Measurements from ENCODE around the gene SNX9. TPM values are rescaled to one million over a fixed set of nuclear protein-coding genes. Genes with fewer than 3 reads are reported as not detected.

The SNX9 gene
- total and polyA plus RNA-seq, 2 of the 4 experiments (the other 2 are of a cell fraction) = 35.3 to 41.2 TPM

- BruUV-seq (replicated peaks) = no TSS peak
- H2BK120ac ChIP-seq (ENCODE audit: low read depth, low read length) = no peak overlapping the region
- H3K56ac ChIP-seq (ENCODE audit: extremely low read depth, insufficient read depth, low read length) = no peak overlapping the region
- dilution Hi-C loops (cut with HindIII; ENCODE audit: low sequenced_read_pairs, unreplicated experiment) (no loop called here), intact Hi-C loops (cut with micrococcal nuclease) (no loop called here), in situ Hi-C loops (cut with MboI; ENCODE audit: low sequenced_read_pairs) (no loop called here)
- no peak overlapping the region for H2AFZ ChIP-seq (replicated peaks; ENCODE audit: low read length, poor library complexity)
- H2BK5ac ChIP-seq (ENCODE audit: low read depth, low read length, poor library complexity, severe bottlenecking) = no peak overlapping the region
- peaks cover 55% of the 10 kb centered on the region for H3K36me3 ChIP-seq (ENCODE audit: control insufficient read depth, insufficient read depth, low read length)
- no peak overlapping the region for H3K14ac ChIP-seq (replicated peaks; ENCODE audit: low read depth, low read length)
- H3K9me3 ChIP-seq (ENCODE audit: control insufficient read depth, insufficient read depth, low read length) = no peaks in the 10 kb centered on the region
- DNase-seq (no peak), ATAC-seq (ENCODE audit: low read depth) (no peak)
- no peak overlapping the region for H3K4ac ChIP-seq (ENCODE audit: low read depth, low read length)
- ChIA-PET CTCF (no interaction called here), POLR2A (ENCODE audit: unreplicated experiment) (no interaction called here)
- H3K27ac ChIP-seq (ENCODE audit: insufficient read depth, low read length) = no peak overlapping the region
- H4K8ac ChIP-seq (ENCODE audit: low read depth in 2 of 2, low read length in 2 of 2) = no peak overlapping the region
- no peak overlapping the region for H3K9ac ChIP-seq (ENCODE audit: low read depth, low read length)
- H3K18ac ChIP-seq (ENCODE audit: low read depth, low read length) = no peak overlapping the region
- H3K4me2 ChIP-seq (ENCODE audit: low read depth, low read length) = no peak overlapping the region
- H3K23ac ChIP-seq (ENCODE audit: low read depth, low read length) = no peak overlapping the region
- no peak overlapping the region for H2AK9ac ChIP-seq (replicated peaks; ENCODE audit: low read depth, low read length, poor library complexity)
- H3K79me1 ChIP-seq (ENCODE audit: low read depth in 1 of 2, low read length in 2 of 2) = peaks cover 12 to 23% of the 10 kb centered on the region in 2 experiments; a peak in 3 of 4 replicates
- H4K5ac ChIP-seq (ENCODE audit: low read depth, low read length) = no peak overlapping the region
- H3K9me1 ChIP-seq (ENCODE audit: insufficient read depth, low read length) = peaks cover 5% of the 10 kb centered on the region; the same call in 1 of the 2 replicates
- no peak overlapping the region for H4K91ac ChIP-seq (ENCODE audit: insufficient read depth, low read depth, low read length)
- no peaks in the 10 kb centered on the region for H3K4me1 ChIP-seq (ENCODE audit: control insufficient read depth, insufficient read depth, low read length)
- H2BK20ac ChIP-seq (ENCODE audit: low read depth, low read length) = no peak overlapping the region
- no peaks in the 10 kb centered on the region for H4K20me1 ChIP-seq (ENCODE audit: insufficient read depth, low read length)
- H2AK5ac ChIP-seq (ENCODE audit: low read depth, low read length) = no peak overlapping the region
- no peak overlapping the region for H2BK15ac ChIP-seq (ENCODE audit: low read depth, low read length)
- TF ChIP-seq FOS (IDR thresholded peaks at IDR 0.05; ENCODE audit: low read depth, low read length) (no peak), USF2 (IDR thresholded peaks at IDR 0.05; ENCODE audit: low read depth, low read length) (no peak), CHD1 (IDR thresholded peaks at IDR 0.05; ENCODE audit: low read depth, low read length) (no peak), SMC3 (IDR thresholded peaks at IDR 0.05; ENCODE audit: low read depth, low read length) (no peak), CEBPB (IDR thresholded peaks at IDR 0.05; ENCODE audit: low read depth, low read length) (no peak), BHLHE40 (IDR thresholded peaks at IDR 0.05; ENCODE audit: low read depth, low read length) (no peak), RAD21 (IDR thresholded peaks at IDR 0.05; ENCODE audit: low read length) (no peak), RFX5 (IDR thresholded peaks at IDR 0.05; ENCODE audit: low read depth, low read length) (no peak), MAFK (IDR thresholded peaks at IDR 0.05; ENCODE audit: low read depth, low read length) (no peak), NFE2L2 (IDR thresholded peaks at IDR 0.05; ENCODE audit: low read depth, low read length) (no peak), POLR2A (IDR thresholded peaks at IDR 0.05; ENCODE audit: low read depth, low read length) (no peak), MAZ (IDR thresholded peaks at IDR 0.05; ENCODE audit: borderline replicate concordance, low read depth, low read length) (no peak), MXI1 (IDR thresholded peaks at IDR 0.05; ENCODE audit: borderline replicate concordance, low read depth, low read length) (no peak)
- TF ChIP-seq, protein P1, sequence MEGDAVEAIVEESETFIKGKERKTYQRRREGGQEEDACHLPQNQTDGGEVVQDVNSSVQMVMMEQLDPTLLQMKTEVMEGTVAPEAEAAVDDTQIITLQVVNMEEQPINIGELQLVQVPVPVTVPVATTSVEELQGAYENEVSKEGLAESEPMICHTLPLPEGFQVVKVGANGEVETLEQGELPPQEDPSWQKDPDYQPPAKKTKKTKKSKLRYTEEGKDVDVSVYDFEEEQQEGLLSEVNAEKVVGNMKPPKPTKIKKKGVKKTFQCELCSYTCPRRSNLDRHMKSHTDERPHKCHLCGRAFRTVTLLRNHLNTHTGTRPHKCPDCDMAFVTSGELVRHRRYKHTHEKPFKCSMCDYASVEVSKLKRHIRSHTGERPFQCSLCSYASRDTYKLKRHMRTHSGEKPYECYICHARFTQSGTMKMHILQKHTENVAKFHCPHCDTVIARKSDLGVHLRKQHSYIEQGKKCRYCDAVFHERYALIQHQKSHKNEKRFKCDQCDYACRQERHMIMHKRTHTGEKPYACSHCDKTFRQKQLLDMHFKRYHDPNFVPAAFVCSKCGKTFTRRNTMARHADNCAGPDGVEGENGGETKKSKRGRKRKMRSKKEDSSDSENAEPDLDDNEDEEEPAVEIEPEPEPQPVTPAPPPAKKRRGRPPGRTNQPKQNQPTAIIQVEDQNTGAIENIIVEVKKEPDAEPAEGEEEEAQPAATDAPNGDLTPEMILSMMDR (conservative IDR thresholded peaks at IDR 0.05; ENCODE audit: low read depth, low read length) = no peak
- no peaks in the 10 kb centered on the region for H3K27me3 ChIP-seq (ENCODE audit: control insufficient read depth, insufficient read depth, low read length)
- WGBS, 2 experiments (ENCODE audit: extremely low coverage in 2 of 2, insufficient read length in 1 of 2) = 100% methylated on average over 2 of the region's 7 CpGs; no CpG with 5 or more reads in 1 of the 2 experiments
- H3K4me3 ChIP-seq (ENCODE audit: insufficient read depth, low read depth, low read length) = no peak overlapping the region
Measured at GRCh38 chr6:157929076-157929475, 106.0 kb downstream of the SNX9 start.

Data from IMR-90 (cell line).